ENCODE data around the gene NT5M.

- no peak for TF ChIP-seq CTCF (conservative IDR thresholded peaks at IDR 0.05)
- no peak for TF ChIP-seq ZFX (IDR thresholded peaks at IDR 0.05)
These were observed 2.2 kb downstream of the NT5M start for GRCh38 chr17:17305281-17305801.
